ENCODE measurements around the gene CD1D.
"Not testable (repeated sequence)": the region's sequence is repeated elsewhere in the genome, so short reads cannot be mapped to it uniquely, and the experiment has no call there.

Gene CD1D

GRCh38 chr1:158176849-158177699 lies 3.6 kb upstream of the CD1D start:
- not testable (repeated sequence) for DNase-seq

- DNase-seq, result no peak
These were observed 2.8 kb upstream of the CD1D start for GRCh38 chr1:158177700-158178450.

GRCh38 chr1:158179301-158180041 lies 1.2 kb upstream of the CD1D start:
- DNase-seq, result no peak

- DNase-seq, result no peak
These were observed 855 bp downstream of the CD1D start for GRCh38 chr1:158181577-158181922.

GRCh38 chr1:158185770-158186169 lies 5.1 kb downstream of the CD1D start:
- DNase-seq, result no peak

- no peak for DNase-seq
These were observed 5.5 kb downstream of the CD1D start for GRCh38 chr1:158186180-158186579.

- DNase-seq, result no peak
These were observed 7.9 kb downstream of the CD1D start for GRCh38 chr1:158188611-158189010.

- no peak for DNase-seq
These were observed 8.9 kb downstream of the CD1D start for GRCh38 chr1:158189624-158190023.

- no peak for DNase-seq
These were observed 10.6 kb downstream of the CD1D start for GRCh38 chr1:158191299-158191698.

- no peak for DNase-seq
These were observed 15.8 kb downstream of the CD1D start for GRCh38 chr1:158196461-158196860.

GRCh38 chr1:158199849-158200248 lies 19.2 kb downstream of the CD1D start:
- DNase-seq, result no peak

- no peak for DNase-seq
These were observed 19.8 kb downstream of the CD1D start for GRCh38 chr1:158200527-158200926.

- DNase-seq, result no peak
These were observed 23.2 kb downstream of the CD1D start for GRCh38 chr1:158203693-158204457.

- no peak for DNase-seq
These were observed 23.7 kb downstream of the CD1D start for GRCh38 chr1:158204458-158204827.

GRCh38 chr1:158208586-158209116 lies 28.0 kb downstream of the CD1D start:
- DNase-seq, result no peak

- no peak for DNase-seq
These were observed 31.6 kb downstream of the CD1D start for GRCh38 chr1:158212320-158212719.

- not testable (repeated sequence) for DNase-seq
These were observed 42.8 kb downstream of the CD1D start for GRCh38 chr1:158223445-158223844.

- no peak for DNase-seq
These were observed 47.4 kb downstream of the CD1D start for GRCh38 chr1:158227904-158228623.

Measured in activated CD4-positive, CD25-positive, alpha-beta regulatory T cell (primary cell).